T-helper 1 cell treated with Interleukin-12 subunit alpha and Interleukin-12 subunit beta and Interleukin-4 antibody, amounts not matched to agents 30 ng/mL and 1 ng/mL, for 36 hours (primary cell): ENCODE results near the gene CHST11. TPM values are rescaled to one million over a fixed set of nuclear protein-coding genes. Genes with fewer than 3 reads are reported as not detected.

ENCODE experiments used
- intact Hi-C: fragments of 100-400 bp; cut with micrococcal nuclease; formaldehyde crosslinking; loops from one replicate; pipeline ENCODE4 v1.15.1; 2024
- total RNA-seq: library from RNA; stranded (reverse); gene quantifications from 2 replicates; pipeline ENCODE4 v1.2.3, GENCODE V29; 2022

The CHST11 gene
- total RNA-seq = 120 and 122 TPM in 2 replicates

GRCh38 chr12:104456417-104456949, at the start of gene CHST11:
TSS of gene CHST11 (plus strand) at chr12:104456948.
- intact Hi-C loops = loop anchor here (1.0 to 5.0 kb wide), 16 partner anchors 42 to 876 kb away; partner anchors contain the start of genes C12orf75, EID3 and SLC41A2

- intact Hi-C loops = no loop called here
These were observed 49.3 kb upstream of the CHST11 start for GRCh38 chr12:104407438-104407837.

GRCh38 chr12:104407922-104408321, 48.8 kb upstream of the CHST11 start:
- intact Hi-C loops = no loop called here

GRCh38 chr12:104410326-104410725, 46.4 kb upstream of the CHST11 start:
- intact Hi-C loops = no loop called here

- intact Hi-C loops = no loop called here
These were observed 46.0 kb upstream of the CHST11 start for GRCh38 chr12:104410786-104411185.

GRCh38 chr12:104411826-104412641, 44.7 kb upstream of the CHST11 start:
- intact Hi-C loops = no loop called here

- intact Hi-C loops = no loop called here
These were observed 44.1 kb upstream of the CHST11 start for GRCh38 chr12:104412681-104413080.

GRCh38 chr12:104413330-104413729, 43.4 kb upstream of the CHST11 start:
- intact Hi-C loops = no loop called here

- intact Hi-C loops = no loop called here
These were observed 42.0 kb upstream of the CHST11 start for GRCh38 chr12:104414581-104415341.

GRCh38 chr12:104415342-104415980, 41.3 kb upstream of the CHST11 start:
- intact Hi-C loops = no loop called here

- intact Hi-C loops = no loop called here
These were observed 40.6 kb upstream of the CHST11 start for GRCh38 chr12:104416136-104416535.

- intact Hi-C loops = no loop called here
These were observed 40.2 kb upstream of the CHST11 start for GRCh38 chr12:104416585-104416984.

GRCh38 chr12:104419717-104420116, 37.0 kb upstream of the CHST11 start:
- intact Hi-C loops = no loop called here

- intact Hi-C loops = no loop called here
These were observed 35.9 kb upstream of the CHST11 start for GRCh38 chr12:104420868-104421267.

GRCh38 chr12:104421343-104421742, 35.4 kb upstream of the CHST11 start:
- intact Hi-C loops = no loop called here

GRCh38 chr12:104422441-104422840, 34.3 kb upstream of the CHST11 start:
- intact Hi-C loops = no loop called here

GRCh38 chr12:104423273-104423672, 33.5 kb upstream of the CHST11 start:
- intact Hi-C loops = no loop called here

GRCh38 chr12:104423809-104424208, 32.9 kb upstream of the CHST11 start:
- intact Hi-C loops = no loop called here

- intact Hi-C loops = no loop called here
These were observed 31.8 kb upstream of the CHST11 start for GRCh38 chr12:104424955-104425354.

- intact Hi-C loops = no loop called here
These were observed 31.1 kb upstream of the CHST11 start for GRCh38 chr12:104425614-104426013.

GRCh38 chr12:104426926-104427546, 29.7 kb upstream of the CHST11 start:
- intact Hi-C loops = no loop called here
